GM06990 (cell line): ENCODE data around the gene FCSK.
"Not testable (repeated sequence)": the region's sequence is repeated elsewhere in the genome, so short reads cannot be mapped to it uniquely, and the experiment has no call there.

Source experiments
- DNase-seq: peaks from one replicate; pipeline ENCODE4 v3.0.0-alpha.2; 2011; ENCODE audit not compliant: insufficient read length; ENCODE audit errors: extremely low read depth
- H3K27me3 ChIP-seq: replicated peaks from 2 replicates; pipeline ENCODE4 v1.6.0; 2011; ENCODE audit warnings: low read length; ENCODE audit not compliant: control insufficient read depth, insufficient read depth
- H3K36me3 ChIP-seq: 2 replicates; pipeline ENCODE4 v1.5.1; 2011; ENCODE audit warnings: low read length; ENCODE audit not compliant: control insufficient read depth, insufficient read depth
- H3K4me3 ChIP-seq: replicated peaks from 2 replicates; pipeline ENCODE4 v1.5.1; 2011; ENCODE audit warnings: low read depth, mild to moderate bottlenecking, control low read depth, low read length
- TF ChIP-seq, protein P1 (sequence below): IDR thresholded peaks from 2 replicates; pipeline ENCODE4 v1.5.1; 2011; ENCODE audit warnings: low read length, control low read depth, mild to moderate bottlenecking, inconsistent platforms; ENCODE audit not compliant: insufficient read depth, poor library complexity, severe bottlenecking

FCSK gene

GRCh38 chr16:70522216-70523075 is 68.1 kb downstream of the FCSK start:
- Histone ChIP-seq H3K36me3 (peaks cover 4% of the 10 kb centered on the region), H3K27me3 (no peaks in the 10 kb centered on the region), H3K4me3 (peak overlapping the region; percentile 89)
- DNase-seq = peak; percentile 45
- TF ChIP-seq, protein P1, sequence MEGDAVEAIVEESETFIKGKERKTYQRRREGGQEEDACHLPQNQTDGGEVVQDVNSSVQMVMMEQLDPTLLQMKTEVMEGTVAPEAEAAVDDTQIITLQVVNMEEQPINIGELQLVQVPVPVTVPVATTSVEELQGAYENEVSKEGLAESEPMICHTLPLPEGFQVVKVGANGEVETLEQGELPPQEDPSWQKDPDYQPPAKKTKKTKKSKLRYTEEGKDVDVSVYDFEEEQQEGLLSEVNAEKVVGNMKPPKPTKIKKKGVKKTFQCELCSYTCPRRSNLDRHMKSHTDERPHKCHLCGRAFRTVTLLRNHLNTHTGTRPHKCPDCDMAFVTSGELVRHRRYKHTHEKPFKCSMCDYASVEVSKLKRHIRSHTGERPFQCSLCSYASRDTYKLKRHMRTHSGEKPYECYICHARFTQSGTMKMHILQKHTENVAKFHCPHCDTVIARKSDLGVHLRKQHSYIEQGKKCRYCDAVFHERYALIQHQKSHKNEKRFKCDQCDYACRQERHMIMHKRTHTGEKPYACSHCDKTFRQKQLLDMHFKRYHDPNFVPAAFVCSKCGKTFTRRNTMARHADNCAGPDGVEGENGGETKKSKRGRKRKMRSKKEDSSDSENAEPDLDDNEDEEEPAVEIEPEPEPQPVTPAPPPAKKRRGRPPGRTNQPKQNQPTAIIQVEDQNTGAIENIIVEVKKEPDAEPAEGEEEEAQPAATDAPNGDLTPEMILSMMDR = no peak

- TF ChIP-seq, protein P1 = no peak
- Histone ChIP-seq H3K36me3 (peaks cover 2% of the 10 kb centered on the region), H3K27me3 (no peaks in the 10 kb centered on the region), H3K4me3 (peak within 1 kb of the TSS; percentile 89)
- DNase-seq = peak; percentile 88
These were observed 68.8 kb downstream of the FCSK start, which contains the start of gene COG4 for GRCh38 chr16:70523076-70523742. Gene COG4, minus strand, starts transcription at chr16:70523554. Its CDS starts 11 bp downstream, at chr16:70523543.

GRCh38 chr16:70523743-70524398 is 69.5 kb downstream of the FCSK start, which contains the start of gene SF3B3:
Gene SF3B3, plus strand, starts transcription at chr16:70523816. Its CDS starts 2,841 bp downstream, at chr16:70526657.
- TF ChIP-seq, protein P1 = no peak
- peak; percentile 86 for DNase-seq
- Histone ChIP-seq H3K36me3 (peaks cover 4% of the 10 kb centered on the region), H3K4me3 (peak within 1 kb of the TSS; percentile 89), H3K27me3 (no peaks in the 10 kb centered on the region)

GRCh38 chr16:70524399-70524825 is 70.0 kb downstream of the FCSK start:
- not testable (repeated sequence) for H3K36me3 ChIP-seq, DNase-seq, H3K27me3 ChIP-seq
- H3K4me3 ChIP-seq = peak overlapping the region; percentile 89

DNA sequence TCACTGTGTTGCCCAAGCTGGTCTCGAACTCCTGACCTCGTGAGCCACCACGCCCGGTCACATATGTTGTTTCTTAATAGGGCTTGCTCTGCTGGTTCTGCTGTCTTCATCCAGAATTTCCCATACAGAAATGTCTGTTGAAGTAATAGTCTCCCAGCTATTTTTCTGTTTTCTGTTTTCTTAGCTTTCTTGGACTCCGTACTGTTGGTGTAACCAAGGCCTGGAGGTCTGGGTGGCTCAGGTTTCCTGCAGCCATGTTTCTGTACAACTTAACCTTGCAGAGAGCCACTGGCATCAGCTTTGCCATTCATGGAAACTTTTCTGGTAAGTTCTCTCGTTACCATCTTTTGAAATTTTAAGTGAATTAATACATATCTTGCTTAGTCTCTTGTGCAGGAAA is 72.0 kb downstream of the FCSK start:
- Histone ChIP-seq H3K27me3 (no peaks in the 10 kb centered on the region), H3K36me3 (peaks cover 7% of the 10 kb centered on the region), H3K4me3 (peak overlapping the region; percentile 39)
- no peak for DNase-seq
- TF ChIP-seq, protein P1 = no peak
